ENCODE data around the gene MIOX.

Gene MIOX

DNA sequence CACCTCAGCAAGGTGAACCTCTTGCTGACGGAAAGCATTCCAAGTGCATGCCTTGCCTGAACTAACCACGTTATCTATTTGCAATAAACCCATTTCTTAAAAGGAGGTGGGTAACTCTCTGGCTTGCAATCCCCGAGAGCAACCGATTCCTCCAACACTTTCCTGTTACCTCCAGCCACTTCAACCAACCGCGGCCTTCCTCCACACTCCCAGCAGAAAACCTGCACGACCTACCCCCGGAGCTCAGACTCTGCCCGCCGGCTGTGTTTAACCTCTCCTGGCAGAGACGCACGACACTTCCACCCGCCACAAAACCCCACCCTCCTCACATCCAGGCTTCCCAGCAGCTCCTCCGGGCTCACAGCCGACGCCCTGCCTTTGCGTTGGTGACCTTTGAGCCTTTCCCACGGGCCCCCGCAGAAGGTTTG lies 38.0 kb downstream of the MIOX start:
- peak overlapping the region; percentile 75 for H3K4me3 ChIP-seq (ENCODE audit: low read length)
- TF ChIP-seq, protein P1, sequence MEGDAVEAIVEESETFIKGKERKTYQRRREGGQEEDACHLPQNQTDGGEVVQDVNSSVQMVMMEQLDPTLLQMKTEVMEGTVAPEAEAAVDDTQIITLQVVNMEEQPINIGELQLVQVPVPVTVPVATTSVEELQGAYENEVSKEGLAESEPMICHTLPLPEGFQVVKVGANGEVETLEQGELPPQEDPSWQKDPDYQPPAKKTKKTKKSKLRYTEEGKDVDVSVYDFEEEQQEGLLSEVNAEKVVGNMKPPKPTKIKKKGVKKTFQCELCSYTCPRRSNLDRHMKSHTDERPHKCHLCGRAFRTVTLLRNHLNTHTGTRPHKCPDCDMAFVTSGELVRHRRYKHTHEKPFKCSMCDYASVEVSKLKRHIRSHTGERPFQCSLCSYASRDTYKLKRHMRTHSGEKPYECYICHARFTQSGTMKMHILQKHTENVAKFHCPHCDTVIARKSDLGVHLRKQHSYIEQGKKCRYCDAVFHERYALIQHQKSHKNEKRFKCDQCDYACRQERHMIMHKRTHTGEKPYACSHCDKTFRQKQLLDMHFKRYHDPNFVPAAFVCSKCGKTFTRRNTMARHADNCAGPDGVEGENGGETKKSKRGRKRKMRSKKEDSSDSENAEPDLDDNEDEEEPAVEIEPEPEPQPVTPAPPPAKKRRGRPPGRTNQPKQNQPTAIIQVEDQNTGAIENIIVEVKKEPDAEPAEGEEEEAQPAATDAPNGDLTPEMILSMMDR (conservative IDR thresholded peaks at IDR 0.05; ENCODE audit: low read length) = no peak
- no peak for DNase-seq (ENCODE audit: low read depth)

DNA sequence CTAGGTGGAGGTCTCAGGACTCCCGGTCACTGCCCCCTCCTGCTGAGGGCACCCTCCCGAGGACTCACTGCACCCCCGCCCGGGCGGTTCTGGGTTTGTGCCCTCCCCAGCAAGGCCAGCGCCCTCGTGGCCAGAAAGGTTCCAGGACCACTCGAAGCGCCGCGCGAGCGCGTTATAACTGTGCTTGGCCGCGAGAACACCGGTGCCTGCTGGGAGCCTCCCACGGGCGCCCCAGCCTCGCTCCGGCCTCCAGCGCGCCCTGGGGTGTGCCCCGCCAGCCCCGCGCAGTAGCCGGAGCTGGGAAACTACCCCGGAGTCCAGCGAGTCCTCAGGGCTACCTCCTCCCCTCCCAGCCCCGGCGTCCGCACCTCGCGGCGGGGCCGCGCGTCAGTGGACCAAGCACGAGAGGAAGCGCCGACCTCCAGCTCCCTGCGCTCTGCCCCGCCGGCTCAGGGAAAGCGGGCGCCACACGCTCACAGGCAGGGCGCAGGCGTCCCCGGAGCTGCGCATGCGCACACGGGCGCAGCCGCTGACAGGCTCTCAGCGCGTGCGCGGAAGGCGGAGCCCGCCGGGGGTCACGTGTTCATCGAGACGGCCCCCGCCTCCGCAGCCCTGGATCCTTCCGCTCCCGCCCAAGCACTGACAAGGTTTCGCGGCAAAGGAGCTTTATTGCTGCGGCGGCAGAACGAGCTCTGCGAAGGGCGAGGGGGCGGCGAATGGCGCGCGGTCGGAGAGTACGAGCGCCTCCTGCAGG lies 38.6 kb downstream of the MIOX start, which contains the start of gene SCO2:
Gene SCO2 (minus strand): TSS at position 495 of the 754 bp plus-strand sequence. CDS start 1,187 bp downstream, outside the sequence.
- peak; percentile 96 for DNase-seq (ENCODE audit: low read depth)
- TF ChIP-seq, protein P1 (conservative IDR thresholded peaks at IDR 0.05; ENCODE audit: low read length) = peak; percentile 25; the same call in 1 of the 2 replicates
- H3K4me3 ChIP-seq (ENCODE audit: low read length) = peak within 1 kb of the TSS; percentile 75

DNA sequence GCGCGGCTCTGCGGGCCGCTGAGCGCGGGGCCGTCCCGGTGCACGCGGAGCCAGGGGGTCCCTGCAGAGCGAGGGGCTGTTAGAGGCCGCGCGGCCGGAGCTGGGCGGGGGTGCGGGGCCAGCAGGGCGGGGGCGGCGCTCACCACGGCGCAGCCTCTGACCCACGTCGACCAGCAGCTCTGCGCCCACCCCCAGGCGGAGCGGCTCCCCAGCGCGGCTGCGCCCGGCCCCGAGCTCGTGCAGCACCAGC lies 39.1 kb downstream of the MIOX start:
- peak overlapping the region; percentile 75 for H3K4me3 ChIP-seq (ENCODE audit: low read length)
- TF ChIP-seq, protein P1 (conservative IDR thresholded peaks at IDR 0.05; ENCODE audit: low read length) = no peak
- no peak for DNase-seq (ENCODE audit: low read depth)

GRCh38 chr22:50526108-50526833 lies 39.6 kb downstream of the MIOX start:
- TF ChIP-seq, protein P1 (conservative IDR thresholded peaks at IDR 0.05; ENCODE audit: low read length) = peak; percentile 32
- DNase-seq (ENCODE audit: low read depth) = peak; percentile 79
- peak overlapping the region; percentile 75 for H3K4me3 ChIP-seq (ENCODE audit: low read length)

GRCh38 chr22:50526834-50527801 lies 40.5 kb downstream of the MIOX start:
- peak overlapping the region; percentile 75 for H3K4me3 ChIP-seq (ENCODE audit: low read length)
- DNase-seq (ENCODE audit: low read depth) = peak; percentile 38
- TF ChIP-seq, protein P1 (conservative IDR thresholded peaks at IDR 0.05; ENCODE audit: low read length) = no peak

- DNase-seq (ENCODE audit: low read depth) = no peak
- H3K4me3 ChIP-seq (ENCODE audit: low read length) = no peak overlapping the region
- TF ChIP-seq, protein P1 (conservative IDR thresholded peaks at IDR 0.05; ENCODE audit: low read length) = no peak
Measured at GRCh38 chr22:50527921-50528681, 41.4 kb downstream of the MIOX start.

All from AG10803 (cell line).